Uterus (tissue), 2 donors: ENCODE measurements around the gene WDR5B.

ENCODE experiments used
- POLR2A ChIP-seq, 2 donors: fragments of 450-650 bp; IDR thresholded peaks; one replicate each; pipeline ENCODE4 v1.6.1; 2016; ENCODE audit warnings: antibody characterized with exemption in 2 of 2, mild to moderate bottlenecking in 1 of 2, moderate library complexity in 1 of 2
- TF ChIP-seq, protein P1 (sequence below), 4 experiments: fragments of 200-600 bp in 2 of 4; fragments of 450-650 bp in 2 of 4; sonication (generic) in 2 of 4; IDR thresholded peaks; one replicate each; pipeline ENCODE4 v1.5.1; 2016 to 2019; ENCODE audit warnings: antibody characterized with exemption in 4 of 4, mild to moderate bottlenecking in 2 of 4, moderate library complexity in 1 of 4

DNA sequence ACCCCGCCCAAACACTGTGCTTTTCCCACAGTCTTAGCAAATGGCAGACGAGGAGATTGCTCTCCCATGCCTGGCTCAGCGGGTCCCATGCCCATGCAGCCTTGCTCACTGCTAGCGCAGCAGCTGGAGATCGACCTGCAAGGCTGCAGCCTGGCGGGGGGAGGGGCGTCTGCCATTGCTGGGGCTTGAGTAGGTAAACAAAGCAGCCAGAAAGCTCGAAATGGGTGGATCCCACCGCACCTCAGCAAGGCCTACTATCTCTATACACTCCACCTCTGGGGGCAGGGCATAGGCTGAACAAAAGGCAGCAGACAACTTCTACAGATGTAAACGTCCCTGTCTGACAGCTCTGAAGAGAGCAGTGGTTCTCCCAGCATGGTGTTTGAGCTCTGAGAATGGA, 27.2 kb upstream of the WDR5B start:
- no peak for TF ChIP-seq POLR2A (IDR thresholded peaks at IDR 0.05)
- TF ChIP-seq, protein P1, sequence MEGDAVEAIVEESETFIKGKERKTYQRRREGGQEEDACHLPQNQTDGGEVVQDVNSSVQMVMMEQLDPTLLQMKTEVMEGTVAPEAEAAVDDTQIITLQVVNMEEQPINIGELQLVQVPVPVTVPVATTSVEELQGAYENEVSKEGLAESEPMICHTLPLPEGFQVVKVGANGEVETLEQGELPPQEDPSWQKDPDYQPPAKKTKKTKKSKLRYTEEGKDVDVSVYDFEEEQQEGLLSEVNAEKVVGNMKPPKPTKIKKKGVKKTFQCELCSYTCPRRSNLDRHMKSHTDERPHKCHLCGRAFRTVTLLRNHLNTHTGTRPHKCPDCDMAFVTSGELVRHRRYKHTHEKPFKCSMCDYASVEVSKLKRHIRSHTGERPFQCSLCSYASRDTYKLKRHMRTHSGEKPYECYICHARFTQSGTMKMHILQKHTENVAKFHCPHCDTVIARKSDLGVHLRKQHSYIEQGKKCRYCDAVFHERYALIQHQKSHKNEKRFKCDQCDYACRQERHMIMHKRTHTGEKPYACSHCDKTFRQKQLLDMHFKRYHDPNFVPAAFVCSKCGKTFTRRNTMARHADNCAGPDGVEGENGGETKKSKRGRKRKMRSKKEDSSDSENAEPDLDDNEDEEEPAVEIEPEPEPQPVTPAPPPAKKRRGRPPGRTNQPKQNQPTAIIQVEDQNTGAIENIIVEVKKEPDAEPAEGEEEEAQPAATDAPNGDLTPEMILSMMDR (IDR thresholded peaks at IDR 0.05), result no peak
